Measurements from ENCODE around the gene DUSP7. TPM values are rescaled to one million over a fixed set of nuclear protein-coding genes. Genes with fewer than 3 reads are reported as not detected.

DUSP7 gene
- total RNA-seq, 4 donors from 2014 or later = 10.2 to 18.1 (median 14.7) TPM

- no peak for ATAC-seq
- no peak overlapping the region for H3K4me3 ChIP-seq
- peaks cover 11% of the 10 kb centered on the region for H3K27me3 ChIP-seq
- no peaks in the 10 kb centered on the region for H3K9me3 ChIP-seq
- TF ChIP-seq EP300 (IDR thresholded peaks at IDR 0.05) (no peak), POLR2AphosphoS5 (IDR thresholded peaks at IDR 0.05) (no peak)
- peak overlapping the region in 2 of 4 donors; percentile 4 to 49 for H3K27ac ChIP-seq
- 67 to 93% methylated on average over 1 to 4 of the region's 4 CpGs for WGBS, 2 donors (ENCODE audit: low coverage in 1 of 2)
- H3K4me1 ChIP-seq = peaks cover 0 to 36% (median 12%) of the 10 kb centered on the region in 3 donors
- no peaks in the 10 kb centered on the region for H3K36me3 ChIP-seq
These were observed 51.4 kb downstream of the DUSP7 start for GRCh38 chr3:52004906-52005395.

GRCh38 chr3:52004163-52004787, 52.1 kb downstream of the DUSP7 start:
- 72% methylated on average over 3 of the region's 16 CpGs; no CpG with 5 or more reads in 1 of the 2 donors for WGBS, 2 donors (ENCODE audit: low coverage in 1 of 2)
- no peak for TF ChIP-seq POLR2AphosphoS5 (IDR thresholded peaks at IDR 0.05)
- TF ChIP-seq EP300 (IDR thresholded peaks at IDR 0.05) = no peak
- TF ChIP-seq CTCF (IDR thresholded peaks at IDR 0.05) = peak in 3 of 4 experiments; percentile 29 to 64 (median 44)
- no peak for TF ChIP-seq POLR2A (IDR thresholded peaks at IDR 0.05)
- Histone ChIP-seq H3K4me1 (peaks cover 0 to 36% (median 12%) of the 10 kb centered on the region in 3 donors), H3K27ac (peak overlapping the region in 1 of 4 donors; percentile 49), H3K4me3 (no peak overlapping the region), H3K9me3 (no peaks in the 10 kb centered on the region), H3K36me3 (no peaks in the 10 kb centered on the region), H3K27me3 (peaks cover 16% of the 10 kb centered on the region)
- ATAC-seq = no peak

- no peaks in the 10 kb centered on the region for H3K9me3 ChIP-seq
- WGBS, 2 donors (ENCODE audit: low coverage in 1 of 2) = 47 to 70% methylated on average over 3 to 5 of the region's 6 CpGs
- H3K27me3 ChIP-seq = peaks cover 31% of the 10 kb centered on the region
- TF ChIP-seq CTCF (IDR thresholded peaks at IDR 0.05) (no peak), POLR2A (IDR thresholded peaks at IDR 0.05) (no peak), EP300 (IDR thresholded peaks at IDR 0.05) (no peak), POLR2AphosphoS5 (IDR thresholded peaks at IDR 0.05) (no peak)
- H3K36me3 ChIP-seq = no peaks in the 10 kb centered on the region
- no peak overlapping the region for H3K4me3 ChIP-seq
- H3K27ac ChIP-seq = no peak overlapping the region
- no peak for ATAC-seq
- peaks cover 0 to 36% (median 12%) of the 10 kb centered on the region in 3 donors for H3K4me1 ChIP-seq
These were observed 53.6 kb downstream of the DUSP7 start for GRCh38 chr3:52002748-52003147.

GRCh38 chr3:52001443-52001974, 54.9 kb downstream of the DUSP7 start:
- H3K27me3 ChIP-seq = peaks cover 32% of the 10 kb centered on the region
- WGBS, 2 donors (ENCODE audit: low coverage in 1 of 2) = 1% methylated on average over 7 to 18 of the region's 18 CpGs

More at GRCh38 chr3:52001443-52001974, 54.9 kb downstream of the DUSP7 start:
- no peak overlapping the region for H3K27ac ChIP-seq
- no peaks in the 10 kb centered on the region for H3K36me3 ChIP-seq
- peak; percentile 71 for ATAC-seq
- no peak overlapping the region for H3K4me3 ChIP-seq
- H3K4me1 ChIP-seq = peaks cover 0 to 34% (median 12%) of the 10 kb centered on the region in 3 donors
- H3K9me3 ChIP-seq = no peaks in the 10 kb centered on the region
- TF ChIP-seq POLR2AphosphoS5 (IDR thresholded peaks at IDR 0.05) = no peak
- TF ChIP-seq POLR2A (IDR thresholded peaks at IDR 0.05) = no peak
- TF ChIP-seq CTCF (IDR thresholded peaks at IDR 0.05) = peak in 3 of 4 experiments; percentile 93 to 95 (median 93)
- TF ChIP-seq EP300 (IDR thresholded peaks at IDR 0.05) = no peak

Data from gastroesophageal sphincter (tissue), 4 donors.